Hepatocyte (in vitro differentiated cells): Measurements from ENCODE around the gene RDX.

Experiments used
- EZH2 ChIP-seq: fragments of 200-600 bp; sonication (generic); IDR thresholded peaks from 2 replicates; pipeline ENCODE4 v1.6.1; 2016; ENCODE audit warnings: antibody characterized with exemption, mild to moderate bottlenecking, borderline replicate concordance
- EZH2phosphoT487 ChIP-seq: fragments of 200-600 bp; sonication (generic); IDR thresholded peaks from one replicate; pipeline ENCODE4 v1.6.1; 2018; ENCODE audit warnings: antibody characterized with exemption, mild to moderate bottlenecking, low read depth, moderate library complexity; ENCODE audit not compliant: unreplicated experiment, severe bottlenecking
- TF ChIP-seq, protein P1 (sequence below): fragments of 200-600 bp; sonication (generic); IDR thresholded peaks from 2 replicates; pipeline ENCODE4 v1.5.1; 2016; ENCODE audit warnings: antibody characterized with exemption, mild to moderate bottlenecking; ENCODE audit not compliant: poor library complexity

DNA sequence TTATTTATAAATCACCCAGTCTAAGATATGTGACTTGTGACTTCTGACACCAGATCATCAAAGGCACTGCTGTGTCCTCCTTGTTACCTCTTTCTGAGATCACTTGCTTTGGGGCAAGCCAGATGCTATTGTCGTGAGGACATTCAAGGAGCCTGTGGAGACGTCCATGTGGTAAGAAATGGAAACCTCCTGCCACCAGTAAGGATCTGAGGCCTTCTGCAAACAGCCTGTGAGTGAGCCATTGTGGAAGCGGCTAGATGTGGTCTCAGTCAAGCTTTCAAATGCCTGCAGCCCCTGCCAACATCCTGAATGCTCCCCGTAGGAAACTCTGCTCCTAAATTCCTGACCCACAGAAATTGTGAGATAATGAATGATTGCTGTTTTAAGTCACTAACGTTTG is 11.7 kb upstream of the RDX start:
- TF ChIP-seq EZH2phosphoT487 (no peak), EZH2 (no peak)
- TF ChIP-seq, protein P1, sequence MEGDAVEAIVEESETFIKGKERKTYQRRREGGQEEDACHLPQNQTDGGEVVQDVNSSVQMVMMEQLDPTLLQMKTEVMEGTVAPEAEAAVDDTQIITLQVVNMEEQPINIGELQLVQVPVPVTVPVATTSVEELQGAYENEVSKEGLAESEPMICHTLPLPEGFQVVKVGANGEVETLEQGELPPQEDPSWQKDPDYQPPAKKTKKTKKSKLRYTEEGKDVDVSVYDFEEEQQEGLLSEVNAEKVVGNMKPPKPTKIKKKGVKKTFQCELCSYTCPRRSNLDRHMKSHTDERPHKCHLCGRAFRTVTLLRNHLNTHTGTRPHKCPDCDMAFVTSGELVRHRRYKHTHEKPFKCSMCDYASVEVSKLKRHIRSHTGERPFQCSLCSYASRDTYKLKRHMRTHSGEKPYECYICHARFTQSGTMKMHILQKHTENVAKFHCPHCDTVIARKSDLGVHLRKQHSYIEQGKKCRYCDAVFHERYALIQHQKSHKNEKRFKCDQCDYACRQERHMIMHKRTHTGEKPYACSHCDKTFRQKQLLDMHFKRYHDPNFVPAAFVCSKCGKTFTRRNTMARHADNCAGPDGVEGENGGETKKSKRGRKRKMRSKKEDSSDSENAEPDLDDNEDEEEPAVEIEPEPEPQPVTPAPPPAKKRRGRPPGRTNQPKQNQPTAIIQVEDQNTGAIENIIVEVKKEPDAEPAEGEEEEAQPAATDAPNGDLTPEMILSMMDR, result no peak
